Measurements from ENCODE around the gene MTARC2.

- TF ChIP-seq CTCF (IDR thresholded peaks at IDR 0.05) (no peak), POLR2A (IDR thresholded peaks at IDR 0.05) (no peak)
Measured at GRCh38 chr1:220818421-220819173, 70.5 kb downstream of the MTARC2 start.

All from sigmoid colon (tissue), 3 donors.